ENCODE measurements around the gene TMEM163.

The TMEM163 gene

GRCh38 chr2:134718817-134719814 lies at the start of gene TMEM163:
TSS of gene TMEM163 (minus strand) at chr2:134719000.
- no peak for TF ChIP-seq CTCF (conservative IDR thresholded peaks at IDR 0.05)
- peak within 1 kb of the TSS; percentile 27; the same call in 1 of the 2 replicates for H3K27ac ChIP-seq

GRCh38 chr2:134766583-134766982 lies 47.8 kb upstream of the TMEM163 start:
- TF ChIP-seq CTCF (conservative IDR thresholded peaks at IDR 0.05): no peak

GRCh38 chr2:134765987-134766386 lies 47.2 kb upstream of the TMEM163 start:
- H3K27ac ChIP-seq: no peak overlapping the region
- TF ChIP-seq CTCF (conservative IDR thresholded peaks at IDR 0.05): no peak

More at GRCh38 chr2:134766583-134766982, 47.8 kb upstream of the TMEM163 start:
- no peak overlapping the region for H3K27ac ChIP-seq

GRCh38 chr2:134764164-134764563 lies 45.4 kb upstream of the TMEM163 start:
- no peak for TF ChIP-seq CTCF (conservative IDR thresholded peaks at IDR 0.05)
- no peak overlapping the region for H3K27ac ChIP-seq

- no peak overlapping the region for H3K27ac ChIP-seq
- TF ChIP-seq CTCF (conservative IDR thresholded peaks at IDR 0.05): no peak
Measured at GRCh38 chr2:134763164-134763710, 44.4 kb upstream of the TMEM163 start.

- TF ChIP-seq CTCF (conservative IDR thresholded peaks at IDR 0.05): no peak
Measured at GRCh38 chr2:134762508-134762907, 43.7 kb upstream of the TMEM163 start.

GRCh38 chr2:134760385-134760784 lies 41.6 kb upstream of the TMEM163 start:
- no peak for TF ChIP-seq CTCF (conservative IDR thresholded peaks at IDR 0.05)
- H3K27ac ChIP-seq: no peak overlapping the region

More at GRCh38 chr2:134762508-134762907, 43.7 kb upstream of the TMEM163 start:
- no peak overlapping the region for H3K27ac ChIP-seq
